B cell (primary cell): Measurements from ENCODE around the gene BMP2K. TPM values are rescaled to one million over a fixed set of nuclear protein-coding genes. Genes with fewer than 3 reads are reported as not detected.

ENCODE experiments used
- ATAC-seq: fragments of 200-7000 bp; cut with Tn5 transposase; one replicate; pipeline ENCODE4 v1.10.0; 2021; ENCODE audit warnings: low read depth, mild to moderate bottlenecking, moderate number of reproducible peaks, moderate library complexity
- CTCF ChIA-PET: fragments of 350-600 bp; sonication (Branson Sonifier 250); formaldehyde crosslinking; loops from one replicate; lab custom pipeline; 2021; ENCODE audit warnings: antibody characterized with exemption, inconsistent platforms; lab: Charles Lee
- POLR2A ChIA-PET: fragments of 350-600 bp; sonication (Branson Sonifier 250); formaldehyde crosslinking; loops from one replicate; lab custom pipeline; 2021; ENCODE audit warnings: antibody characterized with exemption; lab: Charles Lee
- DNase-seq: peaks from one replicate; pipeline ENCODE4 v3.0.0; 2013
- H2AFZ ChIP-seq: 2 replicates; pipeline ENCODE4 v1.6.1; 2012; ENCODE audit warnings: mild to moderate bottlenecking, low read depth, low read length; ENCODE audit not compliant: insufficient read depth, poor library complexity, severe bottlenecking
- H3K27ac ChIP-seq, 2 donors: 1 replicate in 1 of 2; 2 replicates in 1 of 2; pipeline ENCODE4 v1.5.1; 2012 to 2013; ENCODE audit warnings: low read length in 2 of 2, mild to moderate bottlenecking in 2 of 2, moderate library complexity in 1 of 2
- H3K27me3 ChIP-seq, 4 experiments: fragments of 200-600 bp in 1 of 4; sonication (generic) in 1 of 4; replicated peaks in 1 of 4; 1 replicate in 2 of 4; 2 replicates in 2 of 4; pipeline versions ENCODE4 v1.6.1 to v1.7.0; 2013 to 2016; ENCODE audit warnings: low read length in 3 of 4, mild to moderate bottlenecking in 2 of 4, mixed read lengths in 1 of 4, moderate library complexity in 1 of 4; ENCODE audit not compliant: insufficient read depth in 4 of 4, control insufficient read depth in 3 of 4; ENCODE audit errors: control extremely low read depth in 1 of 4
- H3K36me3 ChIP-seq, 2 experiments: replicated peaks in 1 of 2; 1 replicate in 1 of 2; 2 replicates in 1 of 2; pipeline versions ENCODE4 v1.6.1 to v1.7.1; 2013; ENCODE audit warnings: low read length in 1 of 2; ENCODE audit not compliant: insufficient read depth in 2 of 2, control insufficient read depth in 1 of 2; ENCODE audit errors: control extremely low read depth in 1 of 2, extremely low read depth in 1 of 2
- H3K4me1 ChIP-seq, 2 donors: fragments of 200-600 bp in 1 of 2; sonication (generic) in 1 of 2; 1 replicate in 1 of 2; 2 replicates in 1 of 2; pipeline versions ENCODE4 v1.5.1 to v1.6.1; 2013 to 2017; ENCODE audit warnings: low read length in 2 of 2; ENCODE audit not compliant: control insufficient read depth in 2 of 2, insufficient read depth in 2 of 2
- H3K4me2 ChIP-seq: replicated peaks from 2 replicates; pipeline ENCODE3; 2012; ENCODE audit warnings: mild to moderate bottlenecking, low read depth, low read length; ENCODE audit not compliant: poor library complexity, severe bottlenecking
- H3K4me3 ChIP-seq, 5 experiments: fragments of 200-600 bp in 1 of 5; sonication (generic) in 1 of 5; 1 replicate in 3 of 5; 2 replicates in 2 of 5; pipeline versions ENCODE4 v1.5.1 to v1.7.0; 2011 to 2016; ENCODE audit warnings: low read length in 4 of 5, mild to moderate bottlenecking in 4 of 5, low read depth in 2 of 5, control low read depth in 1 of 5, moderate library complexity in 1 of 5; ENCODE audit not compliant: insufficient read depth in 1 of 5; ENCODE audit errors: control extremely low read depth in 1 of 5, extremely low read depth in 1 of 5
- H3K79me2 ChIP-seq: fragments of 200-600 bp; sonication (generic); one replicate; pipeline ENCODE4 v1.6.0; 2016; ENCODE audit warnings: low read length; ENCODE audit not compliant: control insufficient read depth, insufficient read depth
- H3K9ac ChIP-seq: fragments of 200-600 bp; sonication (generic); 2 replicates; pipeline ENCODE4 v1.6.1; 2017; ENCODE audit warnings: mild to moderate bottlenecking, low read length, moderate library complexity
- H3K9me3 ChIP-seq, 3 donors: one replicate each; pipeline versions ENCODE4 v1.6.1 to v1.7.1; 2013; ENCODE audit warnings: low read length in 2 of 3; ENCODE audit not compliant: control insufficient read depth in 2 of 3, insufficient read depth in 1 of 3; ENCODE audit errors: control extremely low read depth in 1 of 3
- H4K20me1 ChIP-seq: 2 replicates; pipeline ENCODE4 v1.6.0; 2012; ENCODE audit warnings: mild to moderate bottlenecking, low read length; ENCODE audit not compliant: insufficient read depth, control insufficient read depth, poor library complexity, severe bottlenecking
- H3K27ac Mint-ChIP-seq: one replicate; pipeline ENCODE4 v1.8.0; 2021; ENCODE audit warnings: mixed read lengths
- H3K27me3 Mint-ChIP-seq: one replicate; pipeline ENCODE4 v1.8.0; 2021; ENCODE audit warnings: mixed read lengths
- H3K4me1 Mint-ChIP-seq: one replicate; pipeline ENCODE4 v1.8.0; 2021; ENCODE audit warnings: mixed read lengths
- H3K4me3 Mint-ChIP-seq: one replicate; pipeline ENCODE4 v1.8.0; 2021; ENCODE audit warnings: mixed read lengths
- H3K9me3 Mint-ChIP-seq: one replicate; pipeline ENCODE4 v1.8.0; 2022; ENCODE audit warnings: mixed read lengths; ENCODE audit not compliant: insufficient read depth
- EZH2 ChIP-seq: IDR thresholded peaks from 2 replicates; pipeline ENCODE4 v1.6.1; 2012; ENCODE audit warnings: borderline replicate concordance, low read depth, mild to moderate bottlenecking, moderate library complexity, low read length; ENCODE audit not compliant: insufficient read depth, poor library complexity, severe bottlenecking
- intact Hi-C: fragments of 100-400 bp; cut with micrococcal nuclease; formaldehyde crosslinking; loops from one replicate; pipeline ENCODE4 v1.10.0; 2022
- polyA plus RNA-seq: library from polyadenylated mRNA; depleted of rRNA; stranded (reverse); fragments of >200 nt; gene quantifications from 2 replicates; pipeline ENCODE4 v1.2.3, GENCODE V29; 2012
- total RNA-seq, 2 donors: library from RNA; stranded (reverse); fragments of 120-200 nt in 1 of 2; gene quantifications; 1 replicate in 1 of 2; 2 replicates in 1 of 2; pipeline versions ENCODE4 v1.2.3 to v1.2.4, GENCODE V29; 2013 to 2022
- TF ChIP-seq, protein P1 (sequence below): fragments of 200-600 bp; IDR thresholded peaks from one replicate; pipeline ENCODE4 v1.8.0; 2022; ENCODE audit warnings: antibody characterized with exemption, mild to moderate bottlenecking

BMP2K gene
- total and polyA plus RNA-seq, 2 donors (not counting 1 experiment from before 2014, with no cell fraction given), result 59.1 to 117 TPM

DNA sequence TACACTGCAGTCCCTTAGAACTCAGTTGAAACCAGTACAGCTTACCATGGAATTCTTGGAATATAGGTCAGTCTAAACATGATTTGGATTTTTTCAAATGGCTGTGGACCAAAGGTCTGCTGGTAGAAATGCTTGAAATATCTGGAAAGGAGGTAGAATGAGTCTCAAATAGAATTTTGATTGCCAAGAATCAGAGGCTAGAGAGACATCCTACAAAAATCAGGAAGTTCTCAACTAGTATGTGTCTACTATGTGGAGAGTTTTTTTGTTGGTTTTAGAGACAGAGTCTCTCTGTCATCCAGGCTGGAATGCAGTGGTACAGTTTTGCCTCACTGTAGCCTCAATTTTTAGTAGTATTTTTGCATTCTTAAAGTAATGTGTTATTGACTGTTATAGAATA is 109.4 kb downstream of the BMP2K start:
- Histone ChIP-seq H3K9ac (no peak overlapping the region), H3K27ac (no peak overlapping the region), H3K36me3 (peaks cover 11 to 50% of the 10 kb centered on the region in 2 experiments), H3K4me3 (no peak overlapping the region), H3K27me3 (no peaks in the 10 kb centered on the region), H3K79me2 (no peaks in the 10 kb centered on the region), H3K4me2 (no peak overlapping the region), H4K20me1 (no peaks in the 10 kb centered on the region), H3K4me1 (peaks cover 4 to 5% of the 10 kb centered on the region in 2 donors), H2AFZ (no peak overlapping the region), H3K9me3 (no peaks in the 10 kb centered on the region)
- Mint-ChIP-seq H3K27me3 (no peaks in the 10 kb centered on the region), H3K9me3 (no peaks in the 10 kb centered on the region), H3K4me1 (peaks cover 17% of the 10 kb centered on the region), H3K27ac (no peak overlapping the region), H3K4me3 (no peak overlapping the region)
- ATAC-seq (no peak), DNase-seq (no peak)
- ChIA-PET CTCF (no interaction called here), POLR2A (no interaction called here)
- intact Hi-C loops, result no loop called here
- TF ChIP-seq, protein P1, sequence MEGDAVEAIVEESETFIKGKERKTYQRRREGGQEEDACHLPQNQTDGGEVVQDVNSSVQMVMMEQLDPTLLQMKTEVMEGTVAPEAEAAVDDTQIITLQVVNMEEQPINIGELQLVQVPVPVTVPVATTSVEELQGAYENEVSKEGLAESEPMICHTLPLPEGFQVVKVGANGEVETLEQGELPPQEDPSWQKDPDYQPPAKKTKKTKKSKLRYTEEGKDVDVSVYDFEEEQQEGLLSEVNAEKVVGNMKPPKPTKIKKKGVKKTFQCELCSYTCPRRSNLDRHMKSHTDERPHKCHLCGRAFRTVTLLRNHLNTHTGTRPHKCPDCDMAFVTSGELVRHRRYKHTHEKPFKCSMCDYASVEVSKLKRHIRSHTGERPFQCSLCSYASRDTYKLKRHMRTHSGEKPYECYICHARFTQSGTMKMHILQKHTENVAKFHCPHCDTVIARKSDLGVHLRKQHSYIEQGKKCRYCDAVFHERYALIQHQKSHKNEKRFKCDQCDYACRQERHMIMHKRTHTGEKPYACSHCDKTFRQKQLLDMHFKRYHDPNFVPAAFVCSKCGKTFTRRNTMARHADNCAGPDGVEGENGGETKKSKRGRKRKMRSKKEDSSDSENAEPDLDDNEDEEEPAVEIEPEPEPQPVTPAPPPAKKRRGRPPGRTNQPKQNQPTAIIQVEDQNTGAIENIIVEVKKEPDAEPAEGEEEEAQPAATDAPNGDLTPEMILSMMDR, result no peak
- no peak for TF ChIP-seq EZH2

DNA sequence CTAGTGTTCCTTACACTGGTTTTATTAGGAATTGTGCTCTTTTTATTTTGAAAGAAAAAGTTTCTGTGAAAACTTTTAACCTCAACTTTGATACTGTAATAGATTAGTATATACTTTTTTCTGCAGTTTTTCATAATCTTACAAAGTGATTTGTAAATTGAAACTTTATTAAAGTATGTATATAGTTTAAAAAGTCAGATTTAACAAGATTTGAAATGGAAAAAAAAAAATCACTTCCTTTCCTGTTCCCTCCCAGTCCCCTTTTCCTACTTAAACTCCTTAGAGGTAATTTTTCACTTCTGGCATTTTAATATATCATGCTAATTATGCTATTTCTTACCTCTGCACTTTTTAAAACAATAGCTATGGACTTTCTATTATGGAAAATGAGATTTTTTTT is 113.8 kb downstream of the BMP2K start:
- DNase-seq (no peak), ATAC-seq (no peak)
- ChIA-PET POLR2A (no interaction called here), CTCF (no interaction called here)
- Histone ChIP-seq H3K4me1 (no peaks in the 10 kb centered on the region), H3K4me3 (no peak overlapping the region), H3K27me3 (no peaks in the 10 kb centered on the region), H3K27ac (no peak overlapping the region), H3K9ac (no peak overlapping the region), H4K20me1 (no peaks in the 10 kb centered on the region), H3K36me3 (peaks cover 17 to 65% of the 10 kb centered on the region in 2 experiments), H3K4me2 (no peak overlapping the region), H3K79me2 (no peaks in the 10 kb centered on the region), H2AFZ (no peak overlapping the region), H3K9me3 (no peaks in the 10 kb centered on the region)
- TF ChIP-seq, protein P1, result no peak
- no peak for TF ChIP-seq EZH2
- no peaks in the 10 kb centered on the region for H3K9me3 Mint-ChIP-seq
- no peak overlapping the region for H3K4me3 Mint-ChIP-seq
- H3K4me1 Mint-ChIP-seq, result peaks cover 18% of the 10 kb centered on the region
- no peaks in the 10 kb centered on the region for H3K27me3 Mint-ChIP-seq
- intact Hi-C loops, result no loop called here
- no peak overlapping the region for H3K27ac Mint-ChIP-seq
